ENCODE measurements around the gene GRHL1.

The GRHL1 gene

DNA sequence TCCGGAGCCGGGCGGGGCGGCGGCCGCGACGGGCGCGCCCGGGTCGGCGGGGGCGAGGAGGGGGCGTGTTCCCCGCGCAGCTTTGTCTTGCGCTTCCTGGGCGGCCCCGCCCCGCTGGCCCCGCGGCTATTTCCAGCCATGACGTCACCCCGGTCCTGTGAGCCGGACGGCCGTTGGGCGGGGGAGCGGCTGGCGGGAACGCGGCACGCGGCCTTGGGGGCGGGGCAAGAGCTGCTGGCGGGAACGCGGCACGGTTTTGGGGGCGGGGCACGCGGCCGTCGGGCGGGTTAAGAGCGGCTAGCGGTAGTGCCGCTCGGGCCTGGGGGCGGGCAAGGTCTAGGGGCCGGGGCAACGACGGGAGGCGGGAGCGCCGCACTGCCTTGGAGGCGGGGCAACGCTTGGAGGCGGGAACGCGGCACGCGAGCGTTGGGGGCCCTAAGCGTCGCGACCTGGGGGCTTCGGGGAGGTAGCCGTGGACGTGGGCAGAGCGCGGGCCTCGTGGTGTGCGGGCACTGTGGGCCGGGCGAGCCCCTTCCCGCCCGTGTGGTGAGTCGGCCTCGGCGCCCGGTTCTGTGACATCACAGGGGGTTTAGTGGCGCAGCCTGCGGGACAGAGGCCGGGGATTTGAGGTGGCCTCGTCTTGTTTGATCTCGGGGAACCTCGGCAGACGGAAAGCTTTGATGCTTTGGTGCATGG lies 92.6 kb downstream of the GRHL1 start:
- DNase-seq: peak; percentile 98 to 99 (median 99)

DNA sequence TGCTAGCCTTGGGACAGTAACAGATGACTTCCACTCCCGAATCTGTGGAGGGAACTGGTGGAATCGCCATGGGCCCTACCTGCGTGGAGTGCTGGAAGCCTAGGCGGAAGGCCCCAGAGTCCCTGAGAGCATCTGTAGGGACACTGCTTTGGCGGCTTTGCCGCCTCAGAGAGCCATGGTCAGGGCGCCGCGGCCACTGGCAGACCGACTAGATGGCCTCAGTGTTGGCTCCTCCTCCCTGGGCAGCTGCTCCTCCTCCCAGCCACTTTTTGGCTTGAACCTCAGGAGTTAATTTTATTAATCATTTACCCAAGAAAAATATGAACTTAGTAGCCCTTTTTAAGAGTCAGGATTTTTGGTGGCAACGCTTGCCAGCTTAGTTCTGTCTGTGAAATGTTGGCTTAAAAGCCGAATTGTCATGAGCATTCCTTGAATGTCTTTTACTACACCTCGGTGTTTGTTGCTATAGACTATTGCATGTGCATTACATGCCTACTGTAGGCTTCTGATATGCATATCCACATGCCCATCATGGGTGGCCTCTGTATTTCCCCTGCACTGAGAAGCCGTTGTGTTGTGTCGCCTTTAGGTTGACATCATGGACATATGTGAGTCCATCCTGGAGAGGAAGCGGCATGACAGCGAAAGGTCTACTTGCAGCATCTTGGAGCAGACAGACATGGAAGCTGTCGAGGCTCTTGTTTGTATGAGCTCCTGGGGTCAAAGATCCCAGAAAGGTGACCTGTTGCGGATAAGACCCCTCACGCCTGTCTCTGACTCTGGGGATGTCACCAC lies 94.3 kb downstream of the GRHL1 start:
- no peak for DNase-seq

DNA sequence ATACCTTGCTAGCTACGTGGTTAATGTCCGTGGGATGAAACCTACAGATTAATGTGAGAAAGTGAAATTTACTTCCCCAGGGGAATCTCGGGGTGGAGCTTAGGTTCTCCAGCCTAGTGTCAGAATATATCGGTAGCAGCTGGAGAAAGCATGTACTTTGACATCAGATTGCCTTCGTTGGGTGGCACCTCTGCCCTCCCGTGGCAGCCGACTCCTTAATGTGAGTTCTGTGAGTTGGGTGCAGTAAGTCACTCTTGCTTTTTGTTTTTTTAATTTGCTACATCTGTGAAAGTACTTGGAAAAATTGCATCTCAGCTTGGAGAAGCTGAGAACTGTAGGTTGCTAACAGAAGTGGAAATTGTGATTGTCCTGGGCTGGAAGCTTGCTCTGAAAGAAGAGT lies 95.4 kb downstream of the GRHL1 start:
- no peak for DNase-seq

DNA sequence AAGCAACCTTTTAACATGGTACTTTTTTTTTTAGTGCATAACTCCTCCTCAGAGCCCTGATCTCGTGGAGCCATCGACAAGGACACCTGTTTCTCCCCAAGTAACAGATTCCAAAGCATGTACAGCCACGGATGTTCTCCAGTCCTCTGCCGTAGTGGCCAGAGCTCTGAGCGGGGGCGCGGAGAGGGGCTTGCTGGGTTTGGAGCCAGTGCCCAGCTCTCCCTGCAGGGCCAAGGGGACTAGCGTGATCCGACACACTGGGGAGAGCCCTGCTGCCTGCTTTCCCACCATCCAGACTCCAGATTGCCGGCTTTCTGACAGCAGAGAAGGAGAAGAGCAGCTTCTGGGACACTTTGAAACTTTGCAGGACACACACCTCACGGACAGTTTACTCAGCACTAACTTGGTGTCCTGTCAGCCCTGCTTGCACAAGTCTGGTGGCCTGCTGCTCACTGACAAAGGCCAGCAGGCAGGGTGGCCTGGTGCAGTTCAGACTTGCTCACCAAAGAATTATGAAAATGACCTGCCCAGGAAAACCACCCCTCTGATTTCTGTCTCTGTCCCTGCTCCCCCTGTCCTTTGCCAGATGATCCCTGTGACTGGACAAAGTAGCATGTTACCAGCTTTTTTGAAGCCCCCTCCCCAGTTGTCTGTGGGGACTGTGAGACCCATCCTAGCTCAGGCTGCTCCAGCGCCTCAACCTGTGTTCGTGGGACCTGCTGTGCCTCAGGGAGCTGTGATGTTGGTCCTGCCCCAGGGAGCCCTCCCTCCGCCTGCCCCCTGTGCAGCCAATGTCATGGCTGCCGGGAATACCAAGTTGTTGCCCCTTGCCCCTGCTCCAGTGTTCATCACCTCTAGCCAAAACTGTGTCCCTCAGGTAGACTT lies 96.4 kb downstream of the GRHL1 start:
- no peak for DNase-seq

DNA sequence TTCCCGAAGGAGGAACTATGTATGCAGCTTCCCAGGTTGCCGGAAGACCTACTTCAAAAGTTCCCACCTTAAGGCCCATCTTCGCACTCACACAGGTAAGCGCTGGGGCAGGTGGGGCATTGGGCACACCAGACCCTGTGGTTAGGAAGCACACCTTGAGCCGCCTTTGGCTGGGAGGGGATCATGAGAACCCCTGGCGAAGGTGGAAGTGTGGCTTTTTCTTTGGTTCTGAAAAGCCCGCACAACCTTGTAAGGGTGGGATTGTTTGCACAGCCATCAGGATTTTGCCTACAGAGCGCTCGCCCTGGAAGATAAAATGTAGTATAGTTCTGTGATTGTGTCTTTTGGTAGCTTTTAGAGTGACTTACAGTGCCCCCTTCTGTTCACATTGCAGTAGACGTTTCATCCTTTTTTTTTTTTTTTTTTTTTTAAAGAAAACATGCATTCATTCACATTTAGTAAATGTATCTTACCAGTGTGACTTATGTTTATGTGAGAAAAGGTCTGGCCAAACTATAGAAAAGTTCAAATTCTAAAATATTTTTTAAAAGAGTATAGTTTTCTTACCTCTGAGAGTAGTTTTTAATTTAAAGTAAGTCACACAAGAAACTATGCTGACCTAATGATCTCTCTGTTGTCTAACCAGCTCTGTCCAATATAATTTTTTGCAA lies 97.1 kb downstream of the GRHL1 start:
- DNase-seq: peak; percentile 65 to 79 (median 78)

Data from suppressor macrophage treated with lipopolysaccharide for 1 hour (primary cell).